Fibroblast of pulmonary artery (primary cell): ENCODE measurements around the gene TAF3.
A peak's percentile ranks its signal among the peaks of the same experiment; 100 is the strongest.
"Not testable (repeated sequence)": the region's sequence is repeated elsewhere in the genome, so short reads cannot be mapped to it uniquely, and the experiment has no call there.

ENCODE experiments used
- DNase-seq: peaks from one replicate; pipeline ENCODE4 v3.0.0-alpha.2; 2010; ENCODE audit warnings: low read depth
- H3K4me3 ChIP-seq: replicated peaks from 2 replicates; pipeline ENCODE4 v1.5.1; 2011; ENCODE audit warnings: low read depth, mild to moderate bottlenecking, control low read depth, low read length, moderate library complexity
- TF ChIP-seq, protein P1 (sequence below): IDR thresholded peaks from 2 replicates; pipeline ENCODE4 v1.5.1; 2011; ENCODE audit warnings: mild to moderate bottlenecking, control low read depth, low read length, inconsistent platforms; ENCODE audit errors: missing control alignments

Gene TAF3, protein sequence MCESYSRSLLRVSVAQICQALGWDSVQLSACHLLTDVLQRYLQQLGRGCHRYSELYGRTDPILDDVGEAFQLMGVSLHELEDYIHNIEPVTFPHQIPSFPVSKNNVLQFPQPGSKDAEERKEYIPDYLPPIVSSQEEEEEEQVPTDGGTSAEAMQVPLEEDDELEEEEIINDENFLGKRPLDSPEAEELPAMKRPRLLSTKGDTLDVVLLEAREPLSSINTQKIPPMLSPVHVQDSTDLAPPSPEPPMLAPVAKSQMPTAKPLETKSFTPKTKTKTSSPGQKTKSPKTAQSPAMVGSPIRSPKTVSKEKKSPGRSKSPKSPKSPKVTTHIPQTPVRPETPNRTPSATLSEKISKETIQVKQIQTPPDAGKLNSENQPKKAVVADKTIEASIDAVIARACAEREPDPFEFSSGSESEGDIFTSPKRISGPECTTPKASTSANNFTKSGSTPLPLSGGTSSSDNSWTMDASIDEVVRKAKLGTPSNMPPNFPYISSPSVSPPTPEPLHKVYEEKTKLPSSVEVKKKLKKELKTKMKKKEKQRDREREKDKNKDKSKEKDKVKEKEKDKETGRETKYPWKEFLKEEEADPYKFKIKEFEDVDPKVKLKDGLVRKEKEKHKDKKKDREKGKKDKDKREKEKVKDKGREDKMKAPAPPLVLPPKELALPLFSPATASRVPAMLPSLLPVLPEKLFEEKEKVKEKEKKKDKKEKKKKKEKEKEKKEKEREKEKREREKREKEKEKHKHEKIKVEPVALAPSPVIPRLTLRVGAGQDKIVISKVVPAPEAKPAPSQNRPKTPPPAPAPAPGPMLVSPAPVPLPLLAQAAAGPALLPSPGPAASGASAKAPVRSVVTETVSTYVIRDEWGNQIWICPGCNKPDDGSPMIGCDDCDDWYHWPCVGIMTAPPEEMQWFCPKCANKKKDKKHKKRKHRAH

DNA sequence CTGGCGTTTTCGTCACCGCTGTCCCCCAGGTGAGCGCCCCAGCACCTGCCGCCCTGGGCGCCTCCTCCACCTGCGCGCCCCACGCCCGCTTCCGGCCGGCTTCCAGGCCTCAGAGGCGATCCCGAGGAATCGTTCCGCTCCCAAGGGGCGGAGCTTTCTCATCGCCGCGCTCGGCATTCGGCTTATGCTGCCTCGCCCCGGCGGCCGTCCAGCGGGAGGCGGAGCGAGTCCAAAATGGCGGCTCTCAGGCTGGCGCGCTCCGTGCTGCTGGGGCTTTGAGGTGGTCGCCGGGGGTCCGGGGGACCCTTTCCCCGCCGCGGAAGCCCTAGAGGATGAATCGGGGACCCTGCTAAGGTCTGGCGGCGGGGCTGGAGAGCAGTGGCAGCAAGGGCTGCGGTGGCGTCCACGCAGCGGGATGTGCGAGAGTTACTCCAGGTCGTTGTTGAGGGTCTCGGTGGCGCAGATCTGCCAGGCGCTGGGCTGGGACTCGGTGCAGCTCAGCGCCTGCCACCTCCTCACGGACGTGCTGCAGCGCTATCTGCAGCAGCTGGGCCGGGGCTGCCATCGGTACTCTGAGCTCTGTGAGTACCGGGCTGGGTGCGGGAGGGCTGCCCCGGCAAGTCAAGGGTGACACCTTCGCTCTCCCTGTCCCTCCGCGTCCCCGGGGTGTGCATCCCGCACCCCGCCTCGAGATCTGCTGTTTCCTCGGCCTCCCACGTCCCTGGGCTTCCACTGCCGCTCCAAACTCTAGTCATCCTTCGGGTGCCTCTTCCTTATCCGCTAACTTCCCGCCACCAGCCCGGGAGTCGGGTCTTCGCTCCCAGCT, at the start of gene TAF3:
TSS of gene TAF3 (plus strand) at position 211 of the 826 bp plus-strand sequence. CDS start at position 416, 205 bp downstream.
- H3K4me3 ChIP-seq = peak within 1 kb of the TSS; percentile 95
- peak; percentile 83 for DNase-seq
- TF ChIP-seq, protein P1, sequence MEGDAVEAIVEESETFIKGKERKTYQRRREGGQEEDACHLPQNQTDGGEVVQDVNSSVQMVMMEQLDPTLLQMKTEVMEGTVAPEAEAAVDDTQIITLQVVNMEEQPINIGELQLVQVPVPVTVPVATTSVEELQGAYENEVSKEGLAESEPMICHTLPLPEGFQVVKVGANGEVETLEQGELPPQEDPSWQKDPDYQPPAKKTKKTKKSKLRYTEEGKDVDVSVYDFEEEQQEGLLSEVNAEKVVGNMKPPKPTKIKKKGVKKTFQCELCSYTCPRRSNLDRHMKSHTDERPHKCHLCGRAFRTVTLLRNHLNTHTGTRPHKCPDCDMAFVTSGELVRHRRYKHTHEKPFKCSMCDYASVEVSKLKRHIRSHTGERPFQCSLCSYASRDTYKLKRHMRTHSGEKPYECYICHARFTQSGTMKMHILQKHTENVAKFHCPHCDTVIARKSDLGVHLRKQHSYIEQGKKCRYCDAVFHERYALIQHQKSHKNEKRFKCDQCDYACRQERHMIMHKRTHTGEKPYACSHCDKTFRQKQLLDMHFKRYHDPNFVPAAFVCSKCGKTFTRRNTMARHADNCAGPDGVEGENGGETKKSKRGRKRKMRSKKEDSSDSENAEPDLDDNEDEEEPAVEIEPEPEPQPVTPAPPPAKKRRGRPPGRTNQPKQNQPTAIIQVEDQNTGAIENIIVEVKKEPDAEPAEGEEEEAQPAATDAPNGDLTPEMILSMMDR = no peak

DNA sequence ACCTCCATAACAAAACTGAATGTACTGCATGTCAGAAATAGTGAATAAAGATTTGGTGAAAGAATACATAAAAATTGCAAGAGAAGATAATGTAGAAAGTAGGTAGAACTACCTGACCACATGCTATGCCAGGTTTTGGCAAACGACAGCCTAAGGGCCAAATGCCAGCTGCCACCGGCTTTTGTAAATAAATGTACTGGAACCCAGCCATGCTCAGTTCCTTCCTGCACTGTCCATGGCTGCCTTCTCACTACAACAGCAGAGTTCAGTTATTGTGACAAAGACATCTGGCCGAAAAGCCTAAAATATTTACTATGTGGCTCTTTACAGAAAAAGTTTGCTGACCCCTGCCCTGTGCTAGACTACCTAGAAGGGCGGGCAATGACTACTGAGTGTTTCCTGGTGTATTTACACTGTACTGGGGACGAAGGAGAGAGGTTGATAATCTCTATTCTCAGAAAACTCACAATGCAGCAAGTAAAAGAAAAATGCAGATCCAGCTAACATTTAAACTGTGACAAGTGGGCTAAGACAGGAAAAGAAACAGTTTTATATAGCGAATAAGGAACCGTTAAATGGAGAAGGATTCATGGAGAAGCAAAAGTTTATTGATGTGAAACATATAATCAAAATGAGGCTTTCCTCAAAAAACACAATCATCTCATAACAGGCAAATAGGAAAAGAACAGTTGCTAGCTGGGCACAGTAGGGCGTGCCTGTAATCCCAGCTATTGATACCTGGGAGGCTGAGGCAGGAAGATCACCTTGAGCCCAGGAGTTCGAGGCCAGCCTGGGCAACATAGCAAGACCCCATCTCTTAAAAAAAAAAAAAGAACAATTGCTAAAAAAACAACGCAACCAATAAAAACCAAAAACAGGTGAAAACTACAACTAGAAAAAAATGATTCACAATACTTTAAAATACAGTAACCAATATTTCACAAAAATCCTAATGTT, 44.2 kb upstream of the TAF3 start:
- TF ChIP-seq, protein P1 = no peak
- H3K4me3 ChIP-seq = no peak overlapping the region
- DNase-seq = no peak

DNA sequence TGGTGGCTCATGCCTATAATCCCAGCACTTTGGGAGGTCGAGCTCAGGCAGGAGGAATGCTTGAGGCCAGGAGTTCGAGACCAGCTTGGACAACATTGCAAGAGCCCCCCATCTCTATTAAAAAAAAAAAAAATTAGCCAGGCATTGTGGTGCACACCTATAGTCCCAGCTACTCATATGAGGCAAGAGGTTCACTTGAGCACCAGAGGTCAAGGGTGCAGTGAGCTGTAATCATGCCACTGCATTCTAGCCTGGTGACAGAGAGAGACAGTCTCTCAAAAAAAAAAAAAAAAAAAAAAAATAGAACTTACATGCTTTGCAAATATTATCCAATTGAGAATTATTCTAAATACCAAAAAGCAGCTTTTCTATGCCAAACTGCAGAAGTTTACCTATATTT, 41.5 kb upstream of the TAF3 start:
- no peak for DNase-seq
- TF ChIP-seq, protein P1 = no peak
- H3K4me3 ChIP-seq = no peak overlapping the region

DNA sequence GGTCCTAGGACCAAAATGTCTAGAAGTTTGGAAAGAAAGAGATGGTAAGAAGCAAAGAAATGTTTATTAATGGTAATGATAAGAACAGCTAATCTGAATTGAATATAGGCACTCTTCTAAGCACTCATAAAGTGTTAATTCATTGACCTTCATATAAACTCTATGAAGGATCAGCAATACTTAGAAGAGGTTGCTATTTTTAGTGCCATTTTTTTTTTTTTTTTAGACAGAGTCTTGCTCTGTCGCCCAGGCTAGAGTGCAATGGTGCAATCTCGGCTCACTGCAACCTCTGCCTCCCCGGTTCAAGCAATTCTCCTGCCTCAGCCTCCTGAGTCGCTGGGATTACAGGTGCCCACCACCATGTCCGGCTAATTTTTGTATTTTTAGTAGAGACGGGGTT, 36.1 kb upstream of the TAF3 start:
- H3K4me3 ChIP-seq, DNase-seq: not testable (repeated sequence)

DNA sequence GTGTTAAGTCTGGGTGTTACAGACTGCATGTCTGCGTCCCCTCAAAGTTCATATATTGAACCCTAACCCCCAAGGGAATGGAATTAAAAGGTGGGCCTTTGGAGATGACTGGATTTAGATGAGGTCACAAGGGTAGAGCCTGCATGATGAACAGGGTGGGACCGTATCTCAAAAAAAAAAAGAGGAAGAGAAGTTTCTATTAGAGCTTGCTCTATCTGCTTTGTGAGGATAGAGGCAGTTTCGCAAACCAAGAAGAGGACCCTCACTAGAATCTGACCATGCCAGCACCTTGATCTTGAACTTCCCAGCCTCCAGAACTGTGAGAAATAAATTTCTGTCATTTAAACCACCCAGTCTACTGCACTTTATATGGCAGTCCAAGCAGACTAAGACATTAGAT, 31.9 kb upstream of the TAF3 start:
- no peak for DNase-seq
- TF ChIP-seq, protein P1 = no peak
- peak overlapping the region; percentile 95 for H3K4me3 ChIP-seq

DNA sequence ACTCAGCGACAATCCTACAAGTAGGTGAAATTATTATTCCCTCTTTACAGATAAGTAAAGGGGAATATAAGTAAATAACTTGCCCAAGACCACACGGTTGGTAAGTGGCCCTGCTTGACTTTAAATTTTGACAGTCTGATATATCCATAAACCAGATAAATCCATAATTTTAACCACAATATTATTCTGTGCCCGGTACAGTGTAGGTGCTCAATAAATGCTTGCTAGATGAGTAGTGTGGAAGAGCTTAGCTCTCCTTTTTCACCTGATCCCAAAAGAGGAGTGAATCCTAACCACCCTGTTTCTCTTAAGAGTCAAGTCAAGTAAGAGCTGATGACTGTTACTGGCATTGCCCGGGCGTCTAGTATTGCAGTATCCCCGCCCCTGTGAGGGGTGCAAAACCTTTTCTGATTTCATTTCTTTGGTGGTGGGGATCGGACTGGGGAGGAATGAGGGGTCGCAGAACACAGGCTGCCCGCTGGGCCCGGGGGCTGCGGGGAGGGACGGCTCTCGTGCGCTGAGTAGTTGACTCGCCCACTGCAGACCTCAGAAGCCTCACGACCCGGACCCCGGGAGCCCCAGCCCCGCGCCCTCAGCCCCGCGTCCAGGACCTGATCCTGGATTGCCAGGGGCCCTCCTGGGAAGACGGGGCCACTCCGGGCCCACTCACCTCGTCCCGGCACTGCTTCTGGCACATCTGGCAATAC, 31.0 kb upstream of the TAF3 start:
- DNase-seq = no peak
- TF ChIP-seq, protein P1 = no peak

More for the DNA sequence above, 31.0 kb upstream of the TAF3 start:
- peak overlapping the region; percentile 95 for H3K4me3 ChIP-seq
